ENCODE data around the gene EML1.

EML1 gene

GRCh38 chr14:99969673-99970322 is 176.6 kb downstream of the EML1 start:
- TF ChIP-seq CTCF (IDR thresholded peaks at IDR 0.05; ENCODE audit: low read depth, low read length) = no peak
- no peak overlapping the region for H3K4me3 ChIP-seq (replicated peaks in 1 of 2; ENCODE audit: low read depth in 2 of 2, low read length in 2 of 2)
- DNase-seq (ENCODE audit: low read depth in 2 of 2) = no peak

- no peak for TF ChIP-seq CTCF (IDR thresholded peaks at IDR 0.05; ENCODE audit: low read depth, low read length)
- peak overlapping the region; percentile 84 to 98 for H3K4me3 ChIP-seq (replicated peaks in 1 of 2; ENCODE audit: low read depth in 2 of 2, low read length in 2 of 2)
- peak; percentile 82 to 89 for DNase-seq (ENCODE audit: low read depth in 2 of 2)
These were observed 178.1 kb downstream of the EML1 start for GRCh38 chr14:99971087-99971940.

- DNase-seq (ENCODE audit: low read depth in 2 of 2) = peak in 1 of 2 donors; percentile 23
- H3K4me3 ChIP-seq (replicated peaks in 1 of 2; ENCODE audit: low read depth in 2 of 2, low read length in 2 of 2) = peak overlapping the region; percentile 84 to 98
- TF ChIP-seq CTCF (IDR thresholded peaks at IDR 0.05; ENCODE audit: low read depth, low read length) = no peak
These were observed 178.9 kb downstream of the EML1 start for GRCh38 chr14:99971941-99972747.

- peak in 1 of 2 donors; percentile 28 for DNase-seq (ENCODE audit: low read depth in 2 of 2)
- H3K4me3 ChIP-seq (replicated peaks in 1 of 2; ENCODE audit: low read depth in 2 of 2, low read length in 2 of 2) = peak overlapping the region; percentile 84 to 98
- no peak for TF ChIP-seq CTCF (IDR thresholded peaks at IDR 0.05; ENCODE audit: low read depth, low read length)
These were observed 179.7 kb downstream of the EML1 start for GRCh38 chr14:99972748-99973466.

- H3K4me3 ChIP-seq (replicated peaks in 1 of 2; ENCODE audit: low read depth in 2 of 2, low read length in 2 of 2) = no peak overlapping the region
- no peak for TF ChIP-seq CTCF (IDR thresholded peaks at IDR 0.05; ENCODE audit: low read depth, low read length)
- no peak for DNase-seq (ENCODE audit: low read depth in 2 of 2)
These were observed 182.0 kb downstream of the EML1 start for GRCh38 chr14:99975190-99975589.

- no peak for TF ChIP-seq CTCF (IDR thresholded peaks at IDR 0.05; ENCODE audit: low read depth, low read length)
- no peak for DNase-seq (ENCODE audit: low read depth in 2 of 2)
- no peak overlapping the region for H3K4me3 ChIP-seq (replicated peaks in 1 of 2; ENCODE audit: low read depth in 2 of 2, low read length in 2 of 2)
These were observed 182.8 kb downstream of the EML1 start for GRCh38 chr14:99976021-99976420.

Data from cardiac fibroblast (primary cell).